ENCODE results near the gene PCBP3. TPM values are rescaled to one million over a fixed set of nuclear protein-coding genes. Genes with fewer than 3 reads are reported as not detected.
A peak's percentile ranks its signal among the peaks of the same experiment; 100 is the strongest.

Gene PCBP3
- total RNA-seq, 1 donor from 2014 or later = 3.8 TPM

DNA sequence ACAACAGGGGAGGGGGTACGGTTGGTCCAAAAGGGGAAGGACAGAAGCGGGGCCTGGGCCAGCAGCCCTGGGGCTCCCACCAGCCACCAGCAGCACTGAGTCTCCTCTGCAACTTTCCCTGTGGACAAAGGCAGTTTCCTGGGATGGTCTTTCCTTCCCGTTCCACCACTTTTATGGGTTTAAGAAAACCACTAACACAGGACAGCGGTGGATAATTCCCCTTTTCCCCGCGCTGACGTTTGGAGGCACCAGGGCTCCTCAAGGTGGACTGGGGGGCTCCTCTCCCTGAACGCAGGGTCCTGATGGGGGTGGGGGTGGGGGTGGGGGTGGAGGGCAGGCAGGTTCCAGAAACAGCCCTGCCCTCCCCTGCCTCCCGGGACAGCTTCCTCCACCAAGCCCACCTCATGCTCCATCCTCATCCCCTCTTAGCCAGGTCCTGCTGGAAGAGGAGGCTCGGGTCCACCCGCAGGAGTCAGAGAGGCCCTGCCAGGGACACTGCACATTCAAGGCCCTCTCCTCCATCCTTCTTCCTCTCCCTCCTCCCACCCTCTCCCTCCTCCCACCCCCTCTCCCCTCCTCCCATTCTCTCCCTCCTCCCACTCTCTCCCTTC lies 333.3 kb downstream of the PCBP3 start:
- peaks cover 29% of the 10 kb centered on the region for H3K4me1 ChIP-seq
- DNase-seq (no peak), ATAC-seq (no peak)
- peaks cover 30% of the 10 kb centered on the region for H3K27me3 ChIP-seq
- H3K9me3 ChIP-seq = no peaks in the 10 kb centered on the region
- no peak overlapping the region for H3K27ac ChIP-seq
- intact Hi-C loops (cut with DNase I) = loop anchor here (10.0 kb wide), 1 partner anchor 118 kb away; the partner anchor contains the start of gene COL6A2
- no peaks in the 10 kb centered on the region for H3K36me3 ChIP-seq
- no peak for TF ChIP-seq CTCF (IDR thresholded peaks at IDR 0.05)
- H3K4me3 ChIP-seq = no peak overlapping the region

GRCh38 chr21:45977396-45977795 lies 333.9 kb downstream of the PCBP3 start:
- Histone ChIP-seq H3K27ac (no peak overlapping the region), H3K4me1 (peaks cover 30% of the 10 kb centered on the region), H3K4me3 (no peak overlapping the region), H3K27me3 (peaks cover 30% of the 10 kb centered on the region), H3K36me3 (no peaks in the 10 kb centered on the region), H3K9me3 (no peaks in the 10 kb centered on the region)
- ATAC-seq = no peak
- intact Hi-C loops (cut with DNase I) = loop anchor here (10.0 kb wide), 1 partner anchor 117 kb away; the partner anchor contains the start of gene COL6A2
- TF ChIP-seq CTCF (IDR thresholded peaks at IDR 0.05) = no peak
- DNase-seq = no peak

GRCh38 chr21:45979141-45979631 lies 335.7 kb downstream of the PCBP3 start:
- no peaks in the 10 kb centered on the region for H3K36me3 ChIP-seq
- H3K27ac ChIP-seq = no peak overlapping the region
- ATAC-seq = no peak
- intact Hi-C loops (cut with DNase I) = loop anchor here (10.0 kb wide), 1 partner anchor 116 kb away; the partner anchor contains the start of gene COL6A2
- no peaks in the 10 kb centered on the region for H3K9me3 ChIP-seq
- DNase-seq = peak; percentile 65
- H3K27me3 ChIP-seq = peaks cover 20% of the 10 kb centered on the region
- no peak for TF ChIP-seq CTCF (IDR thresholded peaks at IDR 0.05)
- no peak overlapping the region for H3K4me3 ChIP-seq
- peaks cover 14% of the 10 kb centered on the region for H3K4me1 ChIP-seq

DNA sequence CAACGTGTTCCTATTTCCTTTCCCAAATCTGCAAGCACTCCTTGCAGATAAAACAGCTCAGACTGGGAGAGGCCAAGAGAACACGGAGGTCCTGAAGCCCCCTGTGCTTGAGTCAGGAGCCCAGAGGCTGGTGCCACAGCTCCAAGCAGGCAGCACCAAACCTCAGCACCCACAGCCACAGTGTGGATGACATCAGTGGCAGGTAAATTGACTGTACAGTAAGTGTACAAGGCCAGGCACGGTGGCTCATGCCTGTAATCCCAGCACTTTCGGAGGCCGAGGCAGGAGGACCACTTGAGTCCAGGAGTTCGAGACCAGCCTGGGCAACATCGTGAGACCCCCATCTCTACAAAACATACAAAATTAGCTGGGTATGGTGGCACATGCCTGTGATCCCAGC lies 336.1 kb downstream of the PCBP3 start:
- Histone ChIP-seq H3K9me3 (no peaks in the 10 kb centered on the region), H3K27me3 (peaks cover 15% of the 10 kb centered on the region), H3K4me1 (peaks cover 10% of the 10 kb centered on the region), H3K36me3 (no peaks in the 10 kb centered on the region), H3K27ac (no peak overlapping the region), H3K4me3 (no peak overlapping the region)
- intact Hi-C loops (cut with DNase I) = loop anchor here (10.0 kb wide), 1 partner anchor 115 kb away; the partner anchor contains the start of gene COL6A2
- ATAC-seq (no peak), DNase-seq (peak; percentile 46)
- no peak for TF ChIP-seq CTCF (IDR thresholded peaks at IDR 0.05)

DNA sequence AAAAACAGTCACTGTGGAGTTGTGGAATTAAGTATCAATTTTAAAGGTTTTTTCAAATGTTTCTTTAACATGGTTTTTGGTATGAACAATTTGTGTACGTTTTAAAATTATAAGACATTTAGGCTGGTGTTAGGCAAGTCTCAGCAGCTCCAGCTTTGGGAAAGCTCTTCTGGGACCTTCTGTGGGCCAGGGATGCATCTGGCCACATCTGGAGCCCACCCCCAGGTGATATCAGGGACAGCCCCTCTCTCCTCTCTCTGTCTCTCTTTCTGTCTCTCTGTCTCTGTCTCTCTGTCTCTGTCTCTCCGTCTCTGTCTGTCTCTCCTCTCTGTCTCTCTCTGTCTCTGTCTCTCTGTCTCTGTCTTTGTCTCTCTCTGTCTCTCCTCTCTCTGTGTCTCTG lies 336.7 kb downstream of the PCBP3 start:
- Histone ChIP-seq H3K36me3 (no peaks in the 10 kb centered on the region), H3K4me3 (no peak overlapping the region), H3K27ac (no peak overlapping the region), H3K4me1 (peaks cover 3% of the 10 kb centered on the region), H3K27me3 (peaks cover 9% of the 10 kb centered on the region), H3K9me3 (no peaks in the 10 kb centered on the region)
- ATAC-seq (no peak), DNase-seq (no peak)
- TF ChIP-seq CTCF (IDR thresholded peaks at IDR 0.05) = no peak
- intact Hi-C loops (cut with DNase I) = no loop called here
